ACHN (cell line): ENCODE measurements around the gene FNDC3A.

Experiments
- DNase-seq: peaks from one replicate; pipeline ENCODE4 v3.0.0-alpha.2; 2015
- in situ Hi-C: cut with HindIII; loops from 2 replicates; pipeline ENCODE4 v1.10.0; 2017; ENCODE audit warnings: low sequenced_read_pairs, low pct_ligation_motif_present, low pct_unique_long_range_greater_than_20kb

The FNDC3A gene

GRCh38 chr13:49225223-49226042 lies 249.7 kb downstream of the FNDC3A start:
- in situ Hi-C loops, result no loop called here
- no peak for DNase-seq

GRCh38 chr13:49226613-49227012 lies 250.9 kb downstream of the FNDC3A start:
- DNase-seq, result no peak
- in situ Hi-C loops, result no loop called here

- in situ Hi-C loops, result no loop called here
- DNase-seq, result no peak
Observed at GRCh38 chr13:49234741-49235140, 259.0 kb downstream of the FNDC3A start.

- DNase-seq, result no peak
- in situ Hi-C loops, result no loop called here
Observed at GRCh38 chr13:49235856-49236431, 260.2 kb downstream of the FNDC3A start.

- in situ Hi-C loops, result no loop called here
- no peak for DNase-seq
Observed at GRCh38 chr13:49238621-49239020, 262.9 kb downstream of the FNDC3A start.

GRCh38 chr13:49240017-49240416 lies 264.3 kb downstream of the FNDC3A start:
- peak; percentile 52 for DNase-seq
- in situ Hi-C loops, result no loop called here

- DNase-seq, result no peak
- in situ Hi-C loops, result no loop called here
Observed at GRCh38 chr13:49241296-49241695, 265.6 kb downstream of the FNDC3A start.

- DNase-seq, result no peak
- in situ Hi-C loops, result no loop called here
Observed at GRCh38 chr13:49245101-49245500, 269.4 kb downstream of the FNDC3A start.

- DNase-seq, result no peak
- in situ Hi-C loops, result no loop called here
Observed at GRCh38 chr13:49246850-49247642, 271.3 kb downstream of the FNDC3A start.

- DNase-seq, result peak; percentile 94
- in situ Hi-C loops, result no loop called here
Observed at GRCh38 chr13:49247643-49248621, 272.2 kb downstream of the FNDC3A start, which contains the start of gene CDADC1. Gene CDADC1, plus strand, starts transcription at chr13:49247925. Its CDS starts 113 bp downstream, at chr13:49248038.

- peak; percentile 5 for DNase-seq
- in situ Hi-C loops, result no loop called here
Observed at GRCh38 chr13:49248622-49249002, 272.9 kb downstream of the FNDC3A start.

- DNase-seq, result no peak
- in situ Hi-C loops, result no loop called here
Observed at GRCh38 chr13:49251326-49251725, 275.6 kb downstream of the FNDC3A start.

GRCh38 chr13:49253310-49253709 lies 277.6 kb downstream of the FNDC3A start:
- DNase-seq, result no peak
- in situ Hi-C loops, result no loop called here

- no peak for DNase-seq
- in situ Hi-C loops, result no loop called here
Observed at GRCh38 chr13:49254007-49254406, 278.3 kb downstream of the FNDC3A start.

- DNase-seq, result no peak
Observed at GRCh38 chr13:49256841-49257240, 281.1 kb downstream of the FNDC3A start.

GRCh38 chr13:49258089-49258796 lies 282.5 kb downstream of the FNDC3A start:
- in situ Hi-C loops, result no loop called here
- DNase-seq, result no peak

More at GRCh38 chr13:49256841-49257240, 281.1 kb downstream of the FNDC3A start:
- in situ Hi-C loops, result no loop called here
